Pancreas (tissue), 10 donors: ENCODE data around the gene ABCD4. TPM values are rescaled to one million over a fixed set of nuclear protein-coding genes. Genes with fewer than 3 reads are reported as not detected.
A peak's percentile ranks its signal among the peaks of the same experiment; 100 is the strongest.

Source experiments
- ATAC-seq, 4 donors: fragments of 200-7000 bp; cut with Tn5 transposase; one replicate each; pipeline versions ENCODE4 v1.8.0 to v1.9.1; 2020; ENCODE audit warnings: mild to moderate bottlenecking in 4 of 4, moderate library complexity in 4 of 4
- DNase-seq, 6 donors: peaks; one replicate each; pipeline ENCODE4 v3.0.0-alpha.2; 2020
- FAIRE-seq: peaks from 2 replicates; lab custom pipeline; 2012; peaks lifted over from hg19 to GRCh38; lab: Jason Lieb, UNC
- H3K27ac ChIP-seq, 4 donors: fragments of 200-600 bp; sonication (generic); 1 replicate in 3 of 4; 2 replicates in 1 of 4; pipeline versions ENCODE4 v1.5.0 to v1.8.0; 2020
- H3K27me3 ChIP-seq, 4 donors: fragments of 200-600 bp; one replicate each; pipeline ENCODE4 v1.8.0; 2021
- H3K36me3 ChIP-seq, 3 donors: fragments of 200-600 bp; sonication (generic) in 1 of 3; one replicate each; pipeline versions ENCODE4 v1.5.0 to v1.8.0; 2020 to 2021
- H3K4me1 ChIP-seq, 3 donors: fragments of 200-600 bp; one replicate each; pipeline ENCODE4 v1.8.0; 2021
- H3K4me3 ChIP-seq, 4 donors: fragments of 200-600 bp; sonication (generic) in 2 of 4; one replicate each; pipeline versions ENCODE4 v1.5.0 to v1.8.0; 2020 to 2021
- H3K9me3 ChIP-seq, 4 donors: fragments of 200-600 bp; one replicate each; pipeline ENCODE4 v1.8.0; 2021
- CTCF ChIP-seq, 4 donors: fragments of 200-600 bp; sonication (generic) in 3 of 4; IDR thresholded peaks; one replicate each; pipeline versions ENCODE4 v1.5.0 to v1.8.0; 2021; ENCODE audit warnings: antibody characterized with exemption in 4 of 4
- WGBS, 2 donors: extraction: QIAGEN DNeasy Blood & Tissue Kit; methylation state at CpG; one replicate each; pipeline ENCODE4 v1.1.7; 2013; 5-methylcytosine and 5-hydroxymethylcytosine counted together
- intact Hi-C, 3 donors: fragments of 100-400 bp; cut with DNase I; formaldehyde crosslinking; loops; one replicate each; pipeline versions ENCODE4 v1.11.1 to v1.14.2; 2022
- polyA plus RNA-seq, 2 donors: library from polyadenylated mRNA; stranded (reverse); fragments of 200-250 nt; gene quantifications; one replicate each; pipeline ENCODE4 v1.2.3, GENCODE V29; 2013
- total RNA-seq, 6 donors: library from RNA; stranded (reverse); fragmentation: NEBNext Ultra II Directional in 4 of 6; extraction: Animal tissue kit (Norgen Biotek cat#: 25700) in 4 of 6; gene quantifications; one replicate each; pipeline versions ENCODE4 v1.2.1 to v1.2.4, GENCODE V29; 2021 to 2023
- donor health status: healthy with polysubstance abuse.
- donor health status: DM: no; HTN: no; CAD: no; lungs with moderate emphysema.
- donor health status: DM: no; HTN: no; CAD: no.
- donor health status: control.
- donor health status: control.
- donor health status: Bipolar disorder and iron deficiency.
- donor health status: DM: yes; HTN: yes; CAD: no.
- donor health status: DM: no; HTN: no; CAD: no.
- donor health status: DM: no; HTN: no; CAD: no.
- donor health status: DM: yes; HTN: yes; CAD: no.

The ABCD4 gene
- total and polyA plus RNA-seq, 8 donors = 15.5 to 68.1 (median 20.1) TPM

- ATAC-seq (no peak), DNase-seq (no peak), FAIRE-seq (no peak)
- intact Hi-C loops = no loop called here
- no peaks in the 10 kb centered on the region for H3K27me3 ChIP-seq
- H3K4me1 ChIP-seq = no peaks in the 10 kb centered on the region
- no peak for TF ChIP-seq CTCF (IDR thresholded peaks at IDR 0.05)
- H3K36me3 ChIP-seq = no peaks in the 10 kb centered on the region
- H3K9me3 ChIP-seq = no peaks in the 10 kb centered on the region
- H3K27ac ChIP-seq = no peak overlapping the region
- 59 to 62% methylated on average over 5 of the region's 5 CpGs for WGBS, 2 donors
- H3K4me3 ChIP-seq = no peak overlapping the region
These were observed 6.0 kb upstream of the ABCD4 start for GRCh38 chr14:74308695-74309094.

DNA sequence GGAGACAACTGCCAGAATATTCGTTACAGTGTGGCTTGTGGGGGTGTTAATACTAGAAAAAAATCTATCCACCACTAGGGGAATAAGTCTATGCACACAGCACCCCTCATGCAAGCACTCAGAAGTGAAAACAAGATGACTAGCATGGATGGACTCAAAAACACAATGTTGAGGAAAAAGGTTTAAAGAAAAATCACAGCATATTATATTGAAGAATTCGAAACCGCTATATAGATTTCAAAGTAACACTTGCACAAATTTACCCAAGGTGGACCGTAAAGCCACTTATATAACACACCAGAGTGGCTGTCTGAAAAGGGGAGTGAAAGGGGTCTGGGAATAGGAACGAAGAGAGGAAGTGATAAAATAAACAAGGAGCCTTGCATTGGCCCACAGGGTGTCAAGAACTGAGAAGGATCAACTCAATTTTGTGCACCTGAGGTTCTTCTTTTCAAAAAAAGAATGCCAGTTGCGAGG, 544 bp downstream of the ABCD4 start:
- ATAC-seq (peak; percentile 58 to 84 (median 72)), FAIRE-seq (no peak), DNase-seq (no peak)
- peak overlapping the region; percentile 33 to 77 (median 68) for H3K27ac ChIP-seq
- peaks cover 0 to under 1% (median 0%) of the 10 kb centered on the region in 3 donors for H3K36me3 ChIP-seq
- 0 to 2% methylated on average over 6 of the region's 6 CpGs for WGBS, 2 donors
- peak overlapping the region; percentile 75 to 97 (median 93) for H3K4me3 ChIP-seq
- intact Hi-C loops = no loop called here
- no peaks in the 10 kb centered on the region for H3K27me3 ChIP-seq
- H3K4me1 ChIP-seq = peaks cover 0 to 10% (median 5%) of the 10 kb centered on the region in 3 donors
- TF ChIP-seq CTCF (IDR thresholded peaks at IDR 0.05) = peak in 2 of 4 donors; percentile 24 to 36
- H3K9me3 ChIP-seq = no peaks in the 10 kb centered on the region

DNA sequence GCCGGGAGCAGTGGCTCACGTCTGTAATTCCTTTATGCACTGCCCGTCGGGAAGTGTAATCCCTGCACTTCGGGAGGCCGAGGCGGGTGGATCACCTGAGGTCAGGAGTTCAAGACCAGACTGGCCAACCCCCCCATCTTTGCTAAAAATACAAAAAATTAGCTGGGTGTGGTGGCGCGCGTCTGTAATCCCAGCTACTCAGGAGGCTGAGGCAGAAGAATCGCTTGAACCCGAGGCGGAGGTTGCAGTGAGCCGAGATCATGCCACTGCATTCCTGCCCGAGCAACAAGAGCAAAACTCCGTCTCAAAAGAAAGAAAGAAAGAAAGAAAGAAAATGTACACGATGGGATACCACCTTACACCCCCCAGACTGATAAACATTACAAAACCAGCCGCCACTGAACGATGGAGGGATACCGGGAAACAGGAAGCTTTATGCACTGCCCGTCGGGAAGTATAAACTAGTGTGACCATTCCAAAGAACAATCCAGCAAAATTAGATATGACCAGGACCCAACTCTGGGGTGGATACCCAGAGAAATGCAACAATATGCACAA, 1.1 kb downstream of the ABCD4 start:
- peak in 1 of 4 donors; percentile 1 for ATAC-seq
- peak overlapping the region; percentile 75 to 97 (median 93) for H3K4me3 ChIP-seq
- FAIRE-seq = no peak
- intact Hi-C loops = no loop called here
- no peaks in the 10 kb centered on the region for H3K9me3 ChIP-seq
- H3K36me3 ChIP-seq = peaks cover 0 to 3% (median 0%) of the 10 kb centered on the region in 3 donors
- TF ChIP-seq CTCF (IDR thresholded peaks at IDR 0.05) = no peak
- 22 to 25% methylated on average over 22 of the region's 22 CpGs for WGBS, 2 donors
- DNase-seq = no peak
- peak overlapping the region in 1 of 4 donors; percentile 77 for H3K27ac ChIP-seq
- peaks cover 0 to 10% (median 5%) of the 10 kb centered on the region in 3 donors for H3K4me1 ChIP-seq
- no peaks in the 10 kb centered on the region for H3K27me3 ChIP-seq

DNA sequence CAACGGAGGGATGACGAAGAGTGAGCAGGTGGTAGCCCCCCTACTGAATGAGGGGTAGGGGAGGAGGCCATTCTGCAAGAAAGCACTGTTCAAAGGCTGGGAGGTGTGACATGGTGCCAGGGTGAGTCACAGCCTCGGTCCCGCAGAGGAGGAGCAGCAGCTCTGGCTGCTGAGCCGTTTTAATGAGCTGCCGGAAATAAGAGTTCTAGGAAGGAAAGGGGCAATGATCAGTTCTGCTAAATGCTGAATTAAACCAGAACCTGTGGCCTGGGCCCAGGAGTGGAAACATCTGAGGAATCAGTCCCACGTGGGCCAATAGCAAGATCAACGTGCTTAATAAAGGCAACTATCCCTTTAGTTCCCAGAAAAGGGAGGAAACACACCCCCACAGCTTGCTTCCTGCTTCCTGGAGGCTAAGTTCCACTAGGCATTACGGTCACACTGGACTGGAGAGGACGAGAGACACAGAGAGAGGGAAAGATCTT, 3.6 kb downstream of the ABCD4 start:
- H3K4me1 ChIP-seq = peaks cover 0 to 10% (median 5%) of the 10 kb centered on the region in 3 donors
- H3K27me3 ChIP-seq = no peaks in the 10 kb centered on the region
- peaks cover 0 to 4% (median 3%) of the 10 kb centered on the region in 3 donors for H3K36me3 ChIP-seq
- no peak for DNase-seq
- peak overlapping the region in 1 of 4 donors; percentile 12 for H3K27ac ChIP-seq
- H3K4me3 ChIP-seq = no peak overlapping the region
- no peaks in the 10 kb centered on the region for H3K9me3 ChIP-seq
- no peak for ATAC-seq
- WGBS, 2 donors = 77 to 80% methylated on average over 10 of the region's 10 CpGs
- no peak for TF ChIP-seq CTCF (IDR thresholded peaks at IDR 0.05)
- intact Hi-C loops = no loop called here
- no peak for FAIRE-seq

GRCh38 chr14:74297986-74298385, 4.7 kb downstream of the ABCD4 start:
- no peak overlapping the region for H3K4me3 ChIP-seq
- H3K36me3 ChIP-seq = peaks cover 0 to 4% (median 3%) of the 10 kb centered on the region in 3 donors
- FAIRE-seq (no peak), ATAC-seq (no peak), DNase-seq (no peak)
- intact Hi-C loops = no loop called here
- no peaks in the 10 kb centered on the region for H3K9me3 ChIP-seq
- H3K4me1 ChIP-seq = peaks cover 0 to 10% (median 0%) of the 10 kb centered on the region in 3 donors
- H3K27ac ChIP-seq = no peak overlapping the region
- 96 to 97% methylated on average over 10 of the region's 10 CpGs for WGBS, 2 donors
- no peaks in the 10 kb centered on the region for H3K27me3 ChIP-seq
- TF ChIP-seq CTCF (IDR thresholded peaks at IDR 0.05) = no peak
